ENCODE data around the gene SULT1C4.

SULT1C4 gene

DNA sequence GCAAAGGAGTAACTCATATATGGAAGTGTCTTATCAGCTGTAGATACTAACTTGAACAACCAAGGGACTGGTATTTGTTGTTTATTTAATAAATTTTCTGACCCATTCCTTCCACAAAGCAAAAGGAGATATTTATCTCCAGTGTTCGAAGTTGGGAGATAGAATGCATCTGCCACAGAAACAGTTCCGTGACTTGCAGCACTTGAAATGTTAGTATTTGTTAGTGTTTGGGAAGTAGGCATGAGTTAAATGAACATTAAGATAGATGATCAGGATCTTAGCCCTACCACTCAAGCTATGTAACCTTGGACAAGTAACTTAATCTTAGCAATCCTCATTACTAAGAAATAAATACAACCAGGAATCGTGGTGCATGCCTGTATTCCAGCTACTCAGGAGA lies 12.1 kb upstream of the SULT1C4 start:
- H3K4me3 ChIP-seq, result no peak overlapping the region
- no peak for DNase-seq (ENCODE audit: low read depth, low spot score)
- TF ChIP-seq FOXP2 (optimal IDR thresholded peaks at IDR 0.05; ENCODE audit: control extremely low read depth, extremely low read length, insufficient read depth) (no peak), EZH2 (IDR thresholded peaks at IDR 0.05) (no peak), POLR2AphosphoS5 (IDR thresholded peaks at IDR 0.05; ENCODE audit: borderline replicate concordance, low read depth, low read length) (no peak)
- no peak overlapping the region for H3K27ac ChIP-seq
- no peak overlapping the region for H3K9ac ChIP-seq (ENCODE audit: insufficient read length)
- H3K36me3 ChIP-seq (ENCODE audit: insufficient read depth, low read length), result no peaks in the 10 kb centered on the region
- H3K9me3 ChIP-seq (ENCODE audit: low read depth, low read length), result no peaks in the 10 kb centered on the region

DNA sequence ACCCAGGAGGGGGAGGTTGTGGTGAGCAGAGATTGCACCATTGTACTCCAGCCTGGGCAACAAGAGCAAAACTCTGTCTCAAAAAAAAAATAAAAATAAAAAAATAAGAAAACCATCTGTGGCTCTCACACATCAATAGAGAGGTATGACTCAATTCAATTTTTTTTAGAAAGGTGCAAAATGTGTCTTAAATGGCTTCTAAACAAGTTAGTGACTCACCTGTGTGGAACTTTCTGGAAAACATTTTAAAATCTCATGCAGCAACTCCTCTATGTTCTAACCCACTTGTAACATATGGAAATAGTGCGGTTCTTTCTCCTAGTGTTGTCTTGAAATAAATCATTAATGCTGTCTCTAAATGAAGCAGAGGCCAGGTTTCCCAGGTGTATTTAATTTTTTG lies 10.7 kb upstream of the SULT1C4 start:
- H3K9ac ChIP-seq (ENCODE audit: insufficient read length), result no peak overlapping the region

DNA sequence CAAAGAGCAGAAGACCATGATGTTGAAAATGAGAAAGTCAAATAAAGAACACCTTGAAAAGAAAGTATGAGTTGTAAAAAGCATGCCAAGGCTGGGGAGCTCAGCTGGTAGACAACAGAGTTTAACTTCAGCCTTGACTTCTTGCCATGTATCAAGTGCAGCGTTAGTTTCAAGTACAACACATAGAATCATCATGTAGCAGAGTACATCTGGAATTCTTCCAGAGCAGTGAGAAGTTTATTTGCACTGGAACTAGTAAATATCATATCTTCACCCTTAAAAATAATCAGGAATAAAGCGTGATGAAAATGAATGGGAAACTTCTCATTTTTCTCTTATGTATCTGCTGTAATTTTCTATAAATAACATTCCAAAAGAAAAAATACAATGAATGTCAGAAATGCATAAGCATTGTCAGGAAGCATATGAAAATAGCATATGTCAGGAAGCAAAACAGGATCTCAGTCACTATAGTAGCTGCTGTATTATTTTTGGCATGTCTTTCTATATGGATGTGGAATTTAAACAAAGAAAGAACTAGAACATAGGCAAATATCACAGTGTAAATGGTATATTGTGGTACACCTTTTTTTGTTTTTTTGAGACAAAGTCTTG lies 10.1 kb upstream of the SULT1C4 start:
- H3K36me3 ChIP-seq (ENCODE audit: insufficient read depth, low read length), result no peaks in the 10 kb centered on the region
- no peaks in the 10 kb centered on the region for H3K9me3 ChIP-seq (ENCODE audit: low read depth, low read length)
- H3K27ac ChIP-seq, result no peak overlapping the region
- no peak for DNase-seq (ENCODE audit: low read depth, low spot score)
- H3K9ac ChIP-seq (ENCODE audit: insufficient read length), result no peak overlapping the region
- TF ChIP-seq POLR2AphosphoS5 (IDR thresholded peaks at IDR 0.05; ENCODE audit: borderline replicate concordance, low read depth, low read length) (no peak), EZH2 (IDR thresholded peaks at IDR 0.05) (no peak), FOXP2 (optimal IDR thresholded peaks at IDR 0.05; ENCODE audit: control extremely low read depth, extremely low read length, insufficient read depth) (no peak)
- no peak overlapping the region for H3K4me3 ChIP-seq

More for the DNA sequence above, 10.7 kb upstream of the SULT1C4 start:
- Histone ChIP-seq H3K36me3 (ENCODE audit: insufficient read depth, low read length) (no peaks in the 10 kb centered on the region), H3K9me3 (ENCODE audit: low read depth, low read length) (no peaks in the 10 kb centered on the region), H3K27ac (no peak overlapping the region), H3K4me3 (no peak overlapping the region)
- TF ChIP-seq EZH2 (IDR thresholded peaks at IDR 0.05), result no peak
- no peak for TF ChIP-seq POLR2AphosphoS5 (IDR thresholded peaks at IDR 0.05; ENCODE audit: borderline replicate concordance, low read depth, low read length)
- TF ChIP-seq FOXP2 (optimal IDR thresholded peaks at IDR 0.05; ENCODE audit: control extremely low read depth, extremely low read length, insufficient read depth), result no peak
- DNase-seq (ENCODE audit: low read depth, low spot score), result no peak

DNA sequence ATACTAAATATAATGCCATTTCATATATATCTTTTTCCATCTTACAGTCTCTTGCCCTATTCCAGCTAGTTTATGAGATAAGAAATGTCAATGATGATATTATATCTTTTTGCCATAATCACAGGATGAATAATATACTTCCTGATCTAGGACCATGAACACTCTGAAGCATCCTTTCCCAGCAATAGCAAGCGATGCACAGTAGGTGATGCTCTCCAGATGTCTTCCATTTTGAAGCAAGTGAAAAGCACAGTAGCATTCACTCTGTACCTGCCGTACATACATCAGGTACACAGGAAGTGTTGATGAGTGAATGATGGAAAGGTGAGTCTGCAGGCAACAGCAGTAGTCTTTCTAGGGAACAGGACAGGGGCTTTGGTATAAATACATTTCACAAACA lies 8.6 kb upstream of the SULT1C4 start:
- H3K9ac ChIP-seq (ENCODE audit: insufficient read length), result no peak overlapping the region
- TF ChIP-seq EZH2 (IDR thresholded peaks at IDR 0.05) (no peak), FOXP2 (optimal IDR thresholded peaks at IDR 0.05; ENCODE audit: control extremely low read depth, extremely low read length, insufficient read depth) (no peak), POLR2AphosphoS5 (IDR thresholded peaks at IDR 0.05; ENCODE audit: borderline replicate concordance, low read depth, low read length) (no peak)
- H3K36me3 ChIP-seq (ENCODE audit: insufficient read depth, low read length), result no peaks in the 10 kb centered on the region

DNA sequence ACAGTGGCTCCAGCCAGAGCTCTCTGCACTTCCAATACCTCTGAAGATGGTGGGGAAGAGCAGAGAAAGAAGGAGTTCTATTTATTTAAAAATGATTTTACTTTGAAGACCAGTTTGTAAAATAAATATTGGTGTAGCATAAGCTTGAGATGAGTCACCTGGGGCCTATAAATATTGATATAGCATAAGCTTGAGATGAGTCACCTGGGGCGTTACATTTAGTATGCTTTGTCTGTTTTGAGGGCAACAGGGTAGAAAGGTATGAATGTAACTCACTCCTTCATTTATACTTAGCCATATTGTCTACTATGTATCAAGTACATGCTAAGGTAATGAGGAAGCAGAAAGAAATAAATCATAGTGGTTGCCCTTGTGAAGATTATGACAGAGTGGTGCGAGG lies 7.7 kb upstream of the SULT1C4 start:
- H3K36me3 ChIP-seq (ENCODE audit: insufficient read depth, low read length), result no peaks in the 10 kb centered on the region
- DNase-seq (ENCODE audit: low read depth, low spot score), result no peak
- H3K9ac ChIP-seq (ENCODE audit: insufficient read length), result no peak overlapping the region
- no peak for TF ChIP-seq FOXP2 (optimal IDR thresholded peaks at IDR 0.05; ENCODE audit: control extremely low read depth, extremely low read length, insufficient read depth)
- TF ChIP-seq EZH2 (IDR thresholded peaks at IDR 0.05), result no peak
- no peak for TF ChIP-seq POLR2AphosphoS5 (IDR thresholded peaks at IDR 0.05; ENCODE audit: borderline replicate concordance, low read depth, low read length)
- H3K27ac ChIP-seq, result no peak overlapping the region
- H3K4me3 ChIP-seq, result no peak overlapping the region
- no peaks in the 10 kb centered on the region for H3K9me3 ChIP-seq (ENCODE audit: low read depth, low read length)

More for the DNA sequence above, 8.6 kb upstream of the SULT1C4 start:
- no peak for DNase-seq (ENCODE audit: low read depth, low spot score)
- H3K4me3 ChIP-seq, result no peak overlapping the region
- no peak overlapping the region for H3K27ac ChIP-seq
- H3K9me3 ChIP-seq (ENCODE audit: low read depth, low read length), result no peaks in the 10 kb centered on the region

DNA sequence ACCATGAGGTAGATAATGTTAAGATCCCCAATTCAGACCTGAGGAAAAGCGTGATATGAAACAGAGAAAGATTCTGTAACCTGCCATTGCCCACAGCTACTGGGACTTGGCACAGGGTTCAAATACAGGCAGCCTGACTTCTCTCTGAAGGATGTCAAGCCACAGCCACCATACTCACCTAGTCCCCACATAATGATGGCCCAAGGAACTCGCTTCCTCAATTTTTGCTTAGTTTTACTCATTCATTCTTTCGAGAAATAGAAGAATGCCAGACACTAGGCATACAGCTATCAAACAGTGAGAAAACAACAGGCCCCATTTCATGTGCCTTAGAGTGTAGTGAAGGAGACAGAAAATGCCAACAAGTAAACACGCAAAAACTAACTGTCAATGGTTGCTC lies 980 bp upstream of the SULT1C4 start:
- DNase-seq (ENCODE audit: low read depth, low spot score), result no peak
- Histone ChIP-seq H3K27ac (no peak overlapping the region), H3K9ac (ENCODE audit: insufficient read length) (no peak overlapping the region), H3K36me3 (ENCODE audit: insufficient read depth, low read length) (no peaks in the 10 kb centered on the region), H3K9me3 (ENCODE audit: low read depth, low read length) (no peaks in the 10 kb centered on the region), H3K4me3 (no peak overlapping the region)
- TF ChIP-seq POLR2AphosphoS5 (IDR thresholded peaks at IDR 0.05; ENCODE audit: borderline replicate concordance, low read depth, low read length) (no peak), EZH2 (IDR thresholded peaks at IDR 0.05) (no peak), FOXP2 (optimal IDR thresholded peaks at IDR 0.05; ENCODE audit: control extremely low read depth, extremely low read length, insufficient read depth) (no peak)

DNA sequence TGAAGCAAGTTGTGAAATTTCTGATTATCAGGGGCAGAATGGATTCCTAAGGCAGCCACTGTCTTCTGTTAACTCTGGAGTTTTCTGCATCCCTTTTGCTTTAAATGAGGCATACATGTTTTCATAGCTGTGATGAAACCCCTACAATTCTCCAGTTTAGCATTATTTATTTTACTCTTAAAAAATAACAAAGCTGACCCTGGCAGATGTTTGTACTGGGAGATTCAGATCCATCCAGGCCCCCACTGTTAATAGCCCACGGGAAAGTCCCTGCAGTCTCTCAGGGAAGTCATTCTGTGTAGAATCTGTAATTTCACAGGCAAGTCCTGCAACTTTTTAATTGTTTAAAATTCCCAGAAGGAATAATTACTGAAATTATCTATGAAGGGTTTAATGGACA lies 353 bp upstream of the SULT1C4 start:
- Histone ChIP-seq H3K9ac (ENCODE audit: insufficient read length) (no peak overlapping the region), H3K27ac (no peak overlapping the region), H3K36me3 (ENCODE audit: insufficient read depth, low read length) (no peaks in the 10 kb centered on the region), H3K9me3 (ENCODE audit: low read depth, low read length) (no peaks in the 10 kb centered on the region), H3K4me3 (no peak overlapping the region)
- TF ChIP-seq FOXP2 (optimal IDR thresholded peaks at IDR 0.05; ENCODE audit: control extremely low read depth, extremely low read length, insufficient read depth), result no peak
- no peak for DNase-seq (ENCODE audit: low read depth, low spot score)

DNA sequence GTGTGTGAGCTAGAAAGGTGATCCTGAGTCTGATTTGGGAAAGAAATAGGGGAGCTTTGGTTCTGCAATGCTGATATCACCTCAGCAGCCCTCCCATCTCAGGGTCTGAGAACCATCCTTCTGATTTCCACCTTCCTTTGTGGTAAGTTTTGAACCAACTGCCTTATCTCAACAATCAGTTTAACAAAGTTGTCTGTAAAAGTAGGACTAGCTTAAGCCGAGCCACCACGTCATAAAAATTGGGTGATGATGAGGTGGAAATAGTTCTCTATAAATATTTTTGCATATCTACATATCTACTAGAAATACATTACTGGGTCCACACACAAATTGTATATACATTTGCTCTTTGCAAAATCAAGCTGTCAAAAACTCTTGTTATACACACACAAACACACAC lies 1.1 kb downstream of the SULT1C4 start:
- Histone ChIP-seq H3K4me3 (no peak overlapping the region), H3K9me3 (ENCODE audit: low read depth, low read length) (no peaks in the 10 kb centered on the region), H3K36me3 (ENCODE audit: insufficient read depth, low read length) (no peaks in the 10 kb centered on the region), H3K9ac (ENCODE audit: insufficient read length) (no peak overlapping the region), H3K27ac (no peak overlapping the region)
- DNase-seq (ENCODE audit: low read depth, low spot score), result no peak
- TF ChIP-seq POLR2AphosphoS5 (IDR thresholded peaks at IDR 0.05; ENCODE audit: borderline replicate concordance, low read depth, low read length) (no peak), FOXP2 (optimal IDR thresholded peaks at IDR 0.05; ENCODE audit: control extremely low read depth, extremely low read length, insufficient read depth) (no peak), EZH2 (IDR thresholded peaks at IDR 0.05) (no peak)

DNA sequence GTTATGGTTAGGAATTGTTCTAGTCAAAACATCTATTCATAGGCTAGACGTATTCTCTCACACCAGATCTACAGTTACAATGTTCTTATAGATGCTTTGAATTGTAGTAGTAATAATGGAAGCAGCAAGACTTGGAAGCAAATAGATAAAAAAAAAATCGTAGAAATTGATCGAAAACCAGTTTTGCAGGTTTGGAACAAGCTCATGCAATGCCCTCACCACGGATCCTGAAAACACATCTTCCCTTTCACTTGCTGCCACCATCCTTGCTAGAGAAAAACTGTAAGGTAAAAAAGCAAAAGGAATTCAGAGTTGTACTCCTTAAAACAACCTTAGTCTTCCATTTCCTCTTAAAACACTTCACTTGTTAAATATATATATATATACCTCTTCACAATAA lies 4.4 kb downstream of the SULT1C4 start:
- no peaks in the 10 kb centered on the region for H3K36me3 ChIP-seq (ENCODE audit: insufficient read depth, low read length)
- TF ChIP-seq FOXP2 (optimal IDR thresholded peaks at IDR 0.05; ENCODE audit: control extremely low read depth, extremely low read length, insufficient read depth) (no peak), EZH2 (IDR thresholded peaks at IDR 0.05) (no peak), POLR2AphosphoS5 (IDR thresholded peaks at IDR 0.05; ENCODE audit: borderline replicate concordance, low read depth, low read length) (no peak)
- H3K9me3 ChIP-seq (ENCODE audit: low read depth, low read length), result no peaks in the 10 kb centered on the region
- DNase-seq (ENCODE audit: low read depth, low spot score), result no peak
- no peak overlapping the region for H3K27ac ChIP-seq
- no peak overlapping the region for H3K9ac ChIP-seq (ENCODE audit: insufficient read length)
- H3K4me3 ChIP-seq, result no peak overlapping the region

Data from SK-N-MC (cell line).